IMR-90 (cell line): ENCODE results near the gene PON2. TPM values are rescaled to one million over a fixed set of nuclear protein-coding genes. Genes with fewer than 3 reads are reported as not detected.

Source experiments
- ATAC-seq: fragments of 200-7000 bp; cut with Tn5 transposase; 2 replicates; pipeline ENCODE4 v1.9.1; 2020; ENCODE audit warnings: low read depth, mild to moderate bottlenecking, moderate library complexity
- BruUV-seq: library from RNA; stranded (reverse); fragments of 400-500 nt; replicated peaks from 2 replicates; lab custom pipeline; 2021; lab: Mats Ljungman, UMichigan
- CTCF ChIA-PET: fragments of 300-600 bp; formaldehyde crosslinking; extraction: SDS; loops from one replicate; lab custom pipeline; 2021; ENCODE audit warnings: antibody characterized with exemption; lab: Yijun Ruan, JAX
- POLR2A ChIA-PET: fragments of 300-600 bp; sonication (Branson Sonifier 250); formaldehyde crosslinking; loops from one replicate; lab custom pipeline; 2022; ENCODE audit warnings: antibody characterized with exemption; ENCODE audit not compliant: unreplicated experiment; lab: Charles Lee
- DNase-seq: peaks from one replicate; pipeline ENCODE4 v3.0.0; 2013
- H2AFZ ChIP-seq: replicated peaks from 2 replicates; pipeline ENCODE3; 2013; ENCODE audit warnings: low read length, mild to moderate bottlenecking; ENCODE audit not compliant: poor library complexity
- H2AK5ac ChIP-seq: 2 replicates; pipeline ENCODE4 v1.6.1; 2013; ENCODE audit warnings: low read depth, low read length, inconsistent platforms
- H2AK9ac ChIP-seq: replicated peaks from 2 replicates; pipeline ENCODE3; 2013; ENCODE audit warnings: mild to moderate bottlenecking, low read depth, low read length, moderate library complexity; ENCODE audit not compliant: poor library complexity
- H2BK120ac ChIP-seq: 2 replicates; pipeline ENCODE4 v1.6.1; 2013; ENCODE audit warnings: low read depth, low read length, inconsistent platforms
- H2BK15ac ChIP-seq: 3 replicates; pipeline ENCODE4 v1.6.1; 2013; ENCODE audit warnings: low read depth, low read length, inconsistent platforms
- H2BK20ac ChIP-seq: 2 replicates; pipeline ENCODE4 v1.6.1; 2013; ENCODE audit warnings: low read depth, mild to moderate bottlenecking, inconsistent platforms, low read length, moderate library complexity
- H2BK5ac ChIP-seq: 2 replicates; pipeline ENCODE4 v1.6.1; 2013; ENCODE audit warnings: mild to moderate bottlenecking, low read depth, low read length, inconsistent platforms; ENCODE audit not compliant: poor library complexity, severe bottlenecking
- H3K14ac ChIP-seq: replicated peaks from 2 replicates; pipeline ENCODE4 v1.6.1; 2013; ENCODE audit warnings: low read depth, low read length, inconsistent platforms
- H3K18ac ChIP-seq: 2 replicates; pipeline ENCODE4 v1.6.1; 2013; ENCODE audit warnings: low read depth, low read length, control low read depth
- H3K23ac ChIP-seq: 2 replicates; pipeline ENCODE4 v1.6.1; 2013; ENCODE audit warnings: low read depth, low read length, inconsistent platforms
- H3K27ac ChIP-seq: 2 replicates; pipeline ENCODE4 v1.5.1; 2013; ENCODE audit warnings: mild to moderate bottlenecking, control low read depth, low read length; ENCODE audit not compliant: insufficient read depth
- H3K27me3 ChIP-seq: 2 replicates; pipeline ENCODE4 v1.6.1; 2013; ENCODE audit warnings: low read length; ENCODE audit not compliant: control insufficient read depth, insufficient read depth
- H3K36me3 ChIP-seq: 2 replicates; pipeline ENCODE4 v1.6.1; 2013; ENCODE audit warnings: low read length, mixed read lengths; ENCODE audit not compliant: control insufficient read depth, insufficient read depth
- H3K4ac ChIP-seq: 2 replicates; pipeline ENCODE4 v1.6.1; 2013; ENCODE audit warnings: low read depth, low read length, inconsistent platforms
- H3K4me1 ChIP-seq: 2 replicates; pipeline ENCODE4 v1.6.1; 2013; ENCODE audit warnings: low read length, mixed read lengths; ENCODE audit not compliant: control insufficient read depth, insufficient read depth
- H3K4me2 ChIP-seq: 2 replicates; pipeline ENCODE4 v1.6.1; 2013; ENCODE audit warnings: low read depth, mild to moderate bottlenecking, control low read depth, low read length, moderate library complexity
- H3K4me3 ChIP-seq: 2 replicates; pipeline ENCODE4 v1.5.1; 2013; ENCODE audit warnings: low read depth, mild to moderate bottlenecking, control low read depth, low read length, moderate library complexity; ENCODE audit not compliant: insufficient read depth
- H3K56ac ChIP-seq: 2 replicates; pipeline ENCODE4 v1.6.1; 2013; ENCODE audit warnings: low read length, inconsistent platforms; ENCODE audit not compliant: insufficient read depth; ENCODE audit errors: extremely low read depth
- H3K79me1 ChIP-seq, 2 experiments: 2 replicates each; pipeline ENCODE4 v1.6.1; 2013; ENCODE audit warnings: low read length in 2 of 2, inconsistent platforms in 1 of 2, low read depth in 1 of 2
- H3K9ac ChIP-seq: 2 replicates; pipeline ENCODE4 v1.6.1; 2013; ENCODE audit warnings: low read depth, low read length, control low read depth
- H3K9me1 ChIP-seq: 2 replicates; pipeline ENCODE4 v1.6.1; 2013; ENCODE audit warnings: low read length, inconsistent platforms; ENCODE audit not compliant: insufficient read depth
- H3K9me3 ChIP-seq: 2 replicates; pipeline ENCODE4 v1.6.1; 2013; ENCODE audit warnings: low read length; ENCODE audit not compliant: control insufficient read depth, insufficient read depth
- H4K20me1 ChIP-seq: 2 replicates; pipeline ENCODE4 v1.6.1; 2013; ENCODE audit warnings: low read length, inconsistent platforms; ENCODE audit not compliant: insufficient read depth
- H4K5ac ChIP-seq: 2 replicates; pipeline ENCODE4 v1.6.1; 2013; ENCODE audit warnings: mild to moderate bottlenecking, low read depth, low read length, control low read depth
- H4K8ac ChIP-seq, 2 experiments: 2 replicates each; pipeline ENCODE4 v1.6.1; 2013; ENCODE audit warnings: low read depth in 2 of 2, low read length in 2 of 2, control low read depth in 1 of 2, inconsistent platforms in 1 of 2
- H4K91ac ChIP-seq: 2 replicates; pipeline ENCODE4 v1.6.1; 2013; ENCODE audit warnings: low read depth, low read length, inconsistent platforms; ENCODE audit not compliant: insufficient read depth
- BHLHE40 ChIP-seq: fragments of 150-350 bp; IDR thresholded peaks from 2 replicates; pipeline ENCODE4 v1.6.1; 2016; ENCODE audit warnings: mild to moderate bottlenecking, low read depth, low read length
- CEBPB ChIP-seq: IDR thresholded peaks from 2 replicates; pipeline ENCODE4 v1.6.1; 2012; ENCODE audit warnings: low read depth, low read length, improper control_type of control experiment
- CHD1 ChIP-seq: IDR thresholded peaks from 2 replicates; pipeline ENCODE4 v1.6.1; 2012; ENCODE audit warnings: low read depth, low read length, improper control_type of control experiment
- CTCF ChIP-seq: conservative IDR thresholded peaks from 2 replicates; pipeline ENCODE4 v1.5.1; 2012; ENCODE audit warnings: mild to moderate bottlenecking, low read depth, low read length, improper control_type of control experiment
- ELK1 ChIP-seq: fragments of 150-350 bp; IDR thresholded peaks from 2 replicates; pipeline ENCODE4 v1.6.1; 2016; ENCODE audit warnings: low read depth, mild to moderate bottlenecking, low read length, moderate library complexity, borderline replicate concordance
- MAZ ChIP-seq: IDR thresholded peaks from 2 replicates; pipeline ENCODE4 v1.6.1; 2012; ENCODE audit warnings: low read depth, mild to moderate bottlenecking, low read length, improper control_type of control experiment, moderate library complexity, borderline replicate concordance
- POLR2A ChIP-seq: IDR thresholded peaks from 2 replicates; pipeline ENCODE4 v1.6.1; 2012; ENCODE audit warnings: mild to moderate bottlenecking, low read depth, low read length
- RAD21 ChIP-seq: IDR thresholded peaks from 2 replicates; pipeline ENCODE4 v1.6.1; 2012; ENCODE audit warnings: low read length, improper control_type of control experiment
- RCOR1 ChIP-seq: IDR thresholded peaks from 2 replicates; pipeline ENCODE4 v1.6.1; 2012; ENCODE audit warnings: mild to moderate bottlenecking, low read length, improper control_type of control experiment; ENCODE audit not compliant: insufficient replicate concordance
- RFX5 ChIP-seq: IDR thresholded peaks from 2 replicates; pipeline ENCODE4 v1.8.0; 2012; ENCODE audit warnings: low read depth, mild to moderate bottlenecking, low read length, moderate library complexity
- SMC3 ChIP-seq: fragments of 150-350 bp; IDR thresholded peaks from 2 replicates; pipeline ENCODE4 v1.6.1; 2016; ENCODE audit warnings: low read depth, mild to moderate bottlenecking, antibody characterized with exemption, low read length, moderate library complexity
- USF2 ChIP-seq: fragments of 150-350 bp; IDR thresholded peaks from 2 replicates; pipeline ENCODE4 v1.6.1; 2017; ENCODE audit warnings: mild to moderate bottlenecking, antibody characterized with exemption, low read length, low read depth
- WGBS, 2 experiments: methylation state at CpG; one replicate each; pipeline versions ENCODE4 v1.1.5 to v1.1.7; 2013; ENCODE audit warnings: missing lambda C conversion rate in 2 of 2; ENCODE audit not compliant: insufficient read length in 1 of 2; ENCODE audit errors: extremely low coverage in 2 of 2; 5-methylcytosine and 5-hydroxymethylcytosine counted together
- dilution Hi-C: fragments of 300-500 bp; cut with HindIII; formaldehyde crosslinking; loops from one replicate; pipeline ENCODE4 v1.14.3; 2018; ENCODE audit warnings: low sequenced_read_pairs; ENCODE audit not compliant: unreplicated experiment
- in situ Hi-C: fragments of 300-500 bp; cut with MboI; formaldehyde crosslinking; loops from 3 replicates; pipeline ENCODE4 v1.14.3; 2019; ENCODE audit warnings: low sequenced_read_pairs, inconsistent platforms, mixed read lengths
- intact Hi-C: fragments of 100-400 bp; cut with micrococcal nuclease; formaldehyde crosslinking; loops from 2 replicates; pipeline ENCODE4 v1.10.0; 2022
- polyA plus RNA-seq, 3 experiments: library from polyadenylated mRNA; depleted of rRNA; stranded (reverse); fragments of >200 nt; gene quantifications; 2 replicates each; pipeline ENCODE4 v1.2.3, GENCODE V29; 2012; ENCODE audit warnings: low replicate concordance in 1 of 3
- total RNA-seq: library from RNA; depleted of rRNA; stranded (reverse); fragments of >200 nt; gene quantifications from 2 replicates; pipeline ENCODE4 v1.2.3, GENCODE V29; 2012

The PON2 gene
- total and polyA plus RNA-seq, 2 of the 4 experiments (the other 2 are of a cell fraction): 36.2 to 65.7 TPM

GRCh38 chr7:95367606-95368005 is 67.2 kb downstream of the PON2 start:
- no TSS peak for BruUV-seq

More at GRCh38 chr7:95367606-95368005, 67.2 kb downstream of the PON2 start:
- no peak overlapping the region for H2BK5ac ChIP-seq
- no peaks in the 10 kb centered on the region for H3K79me1 ChIP-seq
- no peak overlapping the region for H3K23ac ChIP-seq
- no peak overlapping the region for H2BK120ac ChIP-seq
- H3K4me3 ChIP-seq: no peak overlapping the region
- no peak overlapping the region for H2AFZ ChIP-seq
- H3K9me3 ChIP-seq: no peaks in the 10 kb centered on the region
- no peak overlapping the region for H3K4me2 ChIP-seq
- no peak overlapping the region for H4K91ac ChIP-seq
- no peak overlapping the region for H2AK9ac ChIP-seq
- no peaks in the 10 kb centered on the region for H3K4me1 ChIP-seq
- POLR2A ChIA-PET: no interaction called here
- H3K56ac ChIP-seq: no peak overlapping the region
- H3K36me3 ChIP-seq: no peaks in the 10 kb centered on the region
- WGBS, 2 experiments: no CpG with 5 or more reads among the region's 1 CpG
- no peak overlapping the region for H4K5ac ChIP-seq
- TF ChIP-seq RAD21: no peak
- no peak for TF ChIP-seq CHD1
- TF ChIP-seq RCOR1: no peak
- TF ChIP-seq RFX5: no peak
- no peak for TF ChIP-seq MAZ
- TF ChIP-seq CEBPB: no peak
- no peak for TF ChIP-seq BHLHE40
- TF ChIP-seq USF2: no peak
- no peak for TF ChIP-seq POLR2A
- TF ChIP-seq ELK1: no peak
- TF ChIP-seq CTCF: no peak
- TF ChIP-seq SMC3: no peak
- no peak for ATAC-seq
- H4K20me1 ChIP-seq: no peaks in the 10 kb centered on the region
- no peak overlapping the region for H3K18ac ChIP-seq
- no peak overlapping the region for H2AK5ac ChIP-seq
- dilution Hi-C loops: no loop called here
- no peak overlapping the region for H3K4ac ChIP-seq
- in situ Hi-C loops: no loop called here
- H3K9ac ChIP-seq: no peak overlapping the region
- no peaks in the 10 kb centered on the region for H3K9me1 ChIP-seq
- no peak overlapping the region for H3K14ac ChIP-seq
- no peak for DNase-seq
- no peak overlapping the region for H3K27ac ChIP-seq
- no peak overlapping the region for H2BK20ac ChIP-seq
- CTCF ChIA-PET: no interaction called here
- intact Hi-C loops: no loop called here
- H4K8ac ChIP-seq: no peak overlapping the region
- no peak overlapping the region for H2BK15ac ChIP-seq
- H3K27me3 ChIP-seq: no peaks in the 10 kb centered on the region
